Gastrocnemius medialis (tissue), 4 donors: ENCODE results near the gene MGST2. TPM values are rescaled to one million over a fixed set of nuclear protein-coding genes. Genes with fewer than 3 reads are reported as not detected.

ENCODE experiments used
- ATAC-seq, 2 donors: fragments of 150-250 bp; one replicate each; pipeline ENCODE4 v1.9.1; 2016
- DNase-seq, 2 donors: peaks; one replicate each; pipeline ENCODE4 v3.0.0-alpha.2; 2019
- H3K27ac ChIP-seq, 4 donors: fragments of 200-600 bp; sonication (generic); 1 replicate in 1 of 4; 2 replicates in 3 of 4; pipeline ENCODE4 v1.5.1; 2016 to 2018; ENCODE audit warnings: mild to moderate bottlenecking in 2 of 4, moderate library complexity in 1 of 4
- H3K27me3 ChIP-seq, 3 donors: fragments of 200-600 bp; sonication (generic) in 2 of 3; 1 replicate in 1 of 3; 2 replicates in 2 of 3; pipeline versions ENCODE4 v1.5.1 to v1.6.0; 2016 to 2019; ENCODE audit warnings: mild to moderate bottlenecking in 1 of 3, moderate library complexity in 1 of 3
- H3K36me3 ChIP-seq, 2 donors: fragments of 200-600 bp; sonication (generic) in 1 of 2; one replicate each; pipeline ENCODE4 v1.5.1; 2017 to 2018
- H3K4me1 ChIP-seq, 2 donors: fragments of 200-600 bp; sonication (generic) in 1 of 2; one replicate each; pipeline ENCODE4 v1.5.1; 2016 to 2017; ENCODE audit warnings: mild to moderate bottlenecking in 2 of 2
- H3K4me3 ChIP-seq, 4 donors: fragments of 200-600 bp; sonication (generic) in 3 of 4; 1 replicate in 1 of 4; 2 replicates in 3 of 4; pipeline ENCODE4 v1.5.1; 2016 to 2019; ENCODE audit warnings: mild to moderate bottlenecking in 2 of 4
- H3K9me3 ChIP-seq, 3 donors: fragments of 200-600 bp; sonication (generic) in 2 of 3; 1 replicate in 1 of 3; 2 replicates in 2 of 3; pipeline ENCODE4 v1.5.1; 2016 to 2019
- CTCF ChIP-seq, 5 experiments: fragments of 450-650 bp in 3 of 5; fragments of 200-600 bp in 2 of 5; sonication (generic) in 2 of 5; IDR thresholded peaks in 4 of 5; conservative IDR thresholded peaks in 1 of 5; 1 replicate in 4 of 5; 2 replicates in 1 of 5; pipeline ENCODE4 v1.5.1; 2016 to 2019; ENCODE audit warnings: antibody characterized with exemption in 5 of 5, mild to moderate bottlenecking in 3 of 5, moderate library complexity in 3 of 5
- POLR2A ChIP-seq, 2 donors: fragments of 450-650 bp; IDR thresholded peaks; one replicate each; pipeline ENCODE4 v1.6.1; 2017; ENCODE audit warnings: antibody characterized with exemption in 2 of 2, mild to moderate bottlenecking in 2 of 2, moderate library complexity in 2 of 2
- in situ Hi-C, 4 donors: fragments of 200-750 bp; cut with MboI; loops; one replicate each; pipeline versions ENCODE4 v1.15.0 to v1.8.0; 2017; ENCODE audit warnings: low sequenced_read_pairs in 4 of 4
- intact Hi-C: fragments of 100-400 bp; cut with DNase I; formaldehyde crosslinking; loops from one replicate; pipeline ENCODE4 v1.15.1; 2023; ENCODE audit warnings: low total_unique reads
- total RNA-seq, 4 donors: library from RNA; depleted of rRNA; stranded (reverse); fragments of >200 nt; gene quantifications; one replicate each; pipeline versions ENCODE4 v1.1.0 to v1.2.3, GENCODE V29; 2016

MGST2 gene
- total RNA-seq, 4 donors from 2014 or later: 17.3 to 38.6 (median 30.9) TPM

DNA sequence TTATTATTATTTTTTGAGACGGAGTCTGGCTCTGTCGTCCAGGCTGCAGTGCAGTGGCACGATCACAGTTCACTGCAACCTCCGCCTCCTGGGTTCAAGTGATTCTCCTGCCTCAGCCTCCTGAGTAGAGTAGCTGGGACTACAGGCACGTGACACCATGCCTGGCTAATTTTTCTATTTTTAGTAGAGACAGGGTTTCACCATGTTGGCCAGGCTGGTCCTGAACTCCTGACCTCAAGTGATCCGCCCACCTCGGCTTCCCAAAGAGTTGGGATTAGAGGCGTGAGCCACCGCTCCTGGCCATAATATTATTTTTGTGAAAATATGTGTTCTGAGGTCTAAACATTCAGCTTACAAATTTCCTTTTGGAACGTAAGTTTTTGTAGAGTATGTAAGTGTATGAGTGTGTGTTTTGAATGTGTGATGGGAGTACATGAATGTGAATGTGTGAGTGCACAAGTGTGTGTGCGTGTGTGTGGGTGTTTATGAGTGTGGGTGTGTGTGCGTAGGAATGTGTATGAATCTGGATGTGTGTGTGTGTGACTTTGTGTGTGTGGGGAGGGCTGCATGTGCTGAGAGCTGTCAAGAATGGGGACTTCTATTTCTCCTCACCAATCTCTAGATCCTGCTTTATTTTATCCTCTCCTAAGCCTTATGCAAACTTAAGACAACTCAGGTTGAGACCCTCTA is 5.7 kb upstream of the MGST2 start:
- no peak for DNase-seq
- in situ Hi-C loops: loop anchor here in 3 of 4 donors (10.0 to 25.0 kb wide), 4 partner anchors 75 to 635 kb away; no protein-coding TSS in a partner anchor
- intact Hi-C loops: loop anchor here (5.0 kb wide), 2 partner anchors 157 to 592 kb away; no protein-coding TSS in a partner anchor

DNA sequence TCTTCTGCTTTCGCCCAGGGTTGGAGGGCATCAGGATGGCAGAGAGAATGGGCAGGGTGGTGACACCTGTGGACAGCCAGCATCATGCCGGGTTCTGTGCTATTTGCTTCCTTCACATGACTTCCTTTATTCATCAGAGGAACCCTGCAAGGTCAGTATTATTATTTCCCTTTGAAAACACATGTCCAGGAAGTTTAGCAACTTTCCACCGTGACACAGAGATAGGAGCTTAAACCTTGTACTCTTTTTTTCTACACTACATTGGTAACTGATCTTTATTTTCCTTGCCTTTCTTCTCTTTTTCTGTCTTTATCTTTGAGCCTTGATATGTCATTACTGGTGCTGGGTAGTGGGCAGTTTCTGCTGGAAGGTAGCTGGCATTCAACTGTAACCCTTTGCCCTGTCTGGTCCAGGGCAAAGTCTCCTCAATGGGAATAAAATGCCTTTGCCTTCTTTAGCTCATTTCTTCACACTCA is 5.0 kb upstream of the MGST2 start:
- Histone ChIP-seq H3K4me1 (peaks cover 9 to 21% of the 10 kb centered on the region in 2 donors), H3K27me3 (no peaks in the 10 kb centered on the region), H3K27ac (peak overlapping the region in 3 of 4 donors; percentile 25 to 51 (median 39)), H3K36me3 (no peaks in the 10 kb centered on the region), H3K4me3 (no peak overlapping the region), H3K9me3 (no peaks in the 10 kb centered on the region)
- in situ Hi-C loops: loop anchor here in 2 of 4 donors (10.0 to 25.0 kb wide), 2 partner anchors 74 to 623 kb away; no protein-coding TSS in a partner anchor
- intact Hi-C loops: loop anchor here (5.0 kb wide), 1 partner anchor 157 kb away; no protein-coding TSS in a partner anchor
- no peak for TF ChIP-seq POLR2A (IDR thresholded peaks at IDR 0.05)
- no peak for TF ChIP-seq CTCF (IDR thresholded peaks at IDR 0.05 in 4 of 5, conservative IDR thresholded peaks at IDR 0.05 in 1 of 5)
- ATAC-seq: no peak
- DNase-seq: no peak

More for the DNA sequence above, 5.7 kb upstream of the MGST2 start:
- H3K27me3 ChIP-seq: no peaks in the 10 kb centered on the region
- no peak for ATAC-seq
- peak overlapping the region in 2 of 4 donors; percentile 12 to 25 for H3K27ac ChIP-seq
- H3K4me1 ChIP-seq: peaks cover 9 to 15% of the 10 kb centered on the region in 2 donors
- H3K4me3 ChIP-seq: no peak overlapping the region
- no peak for TF ChIP-seq CTCF (IDR thresholded peaks at IDR 0.05 in 4 of 5, conservative IDR thresholded peaks at IDR 0.05 in 1 of 5)
- no peak for TF ChIP-seq POLR2A (IDR thresholded peaks at IDR 0.05)
- no peaks in the 10 kb centered on the region for H3K36me3 ChIP-seq
- H3K9me3 ChIP-seq: no peaks in the 10 kb centered on the region

GRCh38 chr4:139663561-139664138 is 2.0 kb upstream of the MGST2 start:
- ATAC-seq (no peak), DNase-seq (no peak)
- Histone ChIP-seq H3K9me3 (no peaks in the 10 kb centered on the region), H3K36me3 (no peaks in the 10 kb centered on the region), H3K27me3 (no peaks in the 10 kb centered on the region), H3K4me3 (no peak overlapping the region), H3K27ac (peak overlapping the region in 2 of 4 donors; percentile 85 to 91), H3K4me1 (peaks cover 22 to 38% of the 10 kb centered on the region in 2 donors)
- intact Hi-C loops (loop anchor here (5.0 kb wide), 1 partner anchor 154 kb away; no protein-coding TSS in a partner anchor), in situ Hi-C loops (loop anchor here in 2 of 4 donors (10.0 to 25.0 kb wide), 2 partner anchors 71 to 626 kb away; no protein-coding TSS in a partner anchor)
- TF ChIP-seq POLR2A (IDR thresholded peaks at IDR 0.05): no peak
- no peak for TF ChIP-seq CTCF (IDR thresholded peaks at IDR 0.05 in 4 of 5, conservative IDR thresholded peaks at IDR 0.05 in 1 of 5)

- in situ Hi-C loops: loop anchor here in 2 of 4 donors (10.0 to 25.0 kb wide), 2 partner anchors 70 to 627 kb away; no protein-coding TSS in a partner anchor
- Histone ChIP-seq H3K27me3 (no peaks in the 10 kb centered on the region), H3K27ac (peak overlapping the region; percentile 84 to 91 (median 87))
Measured at GRCh38 chr4:139664442-139664841, 1.2 kb upstream of the MGST2 start.

More at GRCh38 chr4:139664442-139664841, 1.2 kb upstream of the MGST2 start:
- no peak for TF ChIP-seq POLR2A (IDR thresholded peaks at IDR 0.05)
- no peak for TF ChIP-seq CTCF (IDR thresholded peaks at IDR 0.05 in 4 of 5, conservative IDR thresholded peaks at IDR 0.05 in 1 of 5)
- intact Hi-C loops: loop anchor here (5.0 kb wide), 1 partner anchor 153 kb away; no protein-coding TSS in a partner anchor
- no peak overlapping the region for H3K4me3 ChIP-seq
- peaks cover 22 to 45% of the 10 kb centered on the region in 2 donors for H3K4me1 ChIP-seq
- no peaks in the 10 kb centered on the region for H3K9me3 ChIP-seq
- ATAC-seq (no peak), DNase-seq (no peak)
- no peaks in the 10 kb centered on the region for H3K36me3 ChIP-seq
